IPS-18c (cell line): ENCODE measurements around the gene DNAJA3.

Experiments used
- H3K4me3 ChIP-seq: 2 replicates; pipeline ENCODE4 v1.7.0; 2013; ENCODE audit warnings: low read depth, mild to moderate bottlenecking, low read length, moderate library complexity; ENCODE audit not compliant: insufficient read depth
- H3K9me3 ChIP-seq: one replicate; pipeline ENCODE4 v1.6.1; 2013; ENCODE audit warnings: mild to moderate bottlenecking, low read length, moderate library complexity; ENCODE audit not compliant: control insufficient read depth, insufficient read depth

DNAJA3 gene

DNA sequence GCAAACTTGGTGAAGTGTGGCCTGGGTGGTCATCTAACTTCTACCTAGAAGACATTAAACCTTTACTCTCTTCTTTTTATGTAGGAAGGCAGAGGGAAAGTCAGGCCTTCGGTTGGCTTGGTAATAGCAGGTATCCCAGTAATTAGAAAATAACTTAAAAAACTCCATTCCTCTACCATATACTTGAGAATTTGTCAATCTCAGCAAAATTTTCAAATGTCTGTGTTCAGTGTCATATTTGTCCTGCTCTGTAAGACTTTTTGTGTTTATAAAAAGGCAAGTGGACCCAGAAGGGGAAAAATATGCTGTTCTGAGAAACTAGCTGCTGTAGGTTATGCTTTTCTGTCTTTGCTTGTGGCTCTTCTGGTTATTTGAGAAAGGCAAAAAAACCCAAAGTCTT lies 56.3 kb downstream of the DNAJA3 start:
- Histone ChIP-seq H3K4me3 (no peak overlapping the region), H3K9me3 (no peaks in the 10 kb centered on the region)

GRCh38 chr16:4486126-4486893 lies 60.6 kb downstream of the DNAJA3 start:
- Histone ChIP-seq H3K4me3 (no peak overlapping the region), H3K9me3 (no peaks in the 10 kb centered on the region)

DNA sequence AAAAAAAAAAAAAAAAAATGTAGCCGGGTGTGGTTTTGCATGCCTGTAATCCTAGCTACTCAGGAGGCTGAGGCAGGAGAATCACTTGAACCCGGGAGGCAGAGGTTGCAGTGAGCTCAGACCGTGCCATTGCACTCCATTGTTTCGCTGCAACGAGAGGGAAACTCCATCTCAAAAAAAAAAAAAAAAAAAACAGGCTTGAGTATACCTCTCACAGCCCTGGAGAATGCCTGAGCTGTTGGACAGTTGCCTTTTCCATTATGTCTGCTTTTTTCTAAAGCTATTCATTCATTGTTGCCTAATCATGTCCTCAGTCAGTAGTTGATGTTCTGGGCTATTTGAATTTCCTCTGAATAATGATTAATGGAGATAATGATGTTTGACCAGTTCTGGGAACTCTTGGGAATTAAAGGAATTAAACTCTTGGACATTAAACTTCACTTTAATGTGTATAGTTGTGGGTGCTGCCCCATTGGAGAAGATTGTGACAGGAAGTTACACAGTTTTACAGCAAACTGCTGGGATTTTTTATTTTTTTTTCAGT lies 62.4 kb downstream of the DNAJA3 start:
- Histone ChIP-seq H3K9me3 (no peaks in the 10 kb centered on the region), H3K4me3 (no peak overlapping the region)

DNA sequence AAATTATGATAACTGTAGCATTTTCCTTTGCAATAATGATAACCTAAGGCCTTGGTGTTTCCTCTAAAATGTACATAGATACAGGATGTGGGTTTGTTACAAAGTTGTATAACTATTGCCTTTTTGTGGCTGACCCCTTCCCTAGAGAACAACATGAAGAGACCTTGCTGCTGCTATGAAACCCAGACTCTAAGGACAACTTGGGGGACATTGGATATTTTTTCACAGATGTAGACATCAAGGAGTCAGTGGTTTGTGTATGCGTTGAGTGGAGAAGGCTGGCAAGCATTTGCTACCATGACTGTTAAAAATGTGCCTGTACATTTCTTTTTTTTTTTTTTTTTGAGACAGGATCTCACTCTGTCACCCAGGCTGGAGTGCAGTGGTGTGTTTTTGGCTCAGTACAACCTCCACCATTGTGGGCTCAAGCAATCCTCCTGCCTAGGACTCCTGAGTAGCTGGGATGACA lies 62.9 kb downstream of the DNAJA3 start:
- Histone ChIP-seq H3K9me3 (no peaks in the 10 kb centered on the region), H3K4me3 (no peak overlapping the region)

DNA sequence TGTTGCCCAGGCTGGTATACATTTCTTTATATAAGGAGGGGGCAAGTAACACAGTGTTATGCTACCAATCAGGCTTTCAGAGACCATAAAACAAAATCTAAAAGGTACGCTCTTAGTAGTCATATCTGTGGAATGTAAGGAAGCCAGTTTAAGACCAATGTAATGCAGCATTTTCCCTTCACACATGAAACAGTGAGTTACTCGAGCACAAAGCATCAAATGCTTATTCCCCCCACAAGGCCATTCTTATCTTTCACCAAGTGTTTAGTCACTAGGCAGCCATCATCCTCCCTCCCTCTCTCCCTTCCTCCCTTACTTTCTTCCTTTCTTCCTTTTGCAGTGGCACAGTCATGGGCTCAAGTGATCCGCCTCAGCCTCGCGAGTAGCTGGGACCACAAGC lies 63.4 kb downstream of the DNAJA3 start:
- Histone ChIP-seq H3K9me3 (no peaks in the 10 kb centered on the region), H3K4me3 (no peak overlapping the region)

- Histone ChIP-seq H3K9me3 (no peaks in the 10 kb centered on the region), H3K4me3 (no peak overlapping the region)
These were observed 66.2 kb downstream of the DNAJA3 start for GRCh38 chr16:4491898-4492297.

GRCh38 chr16:4494746-4495490 lies 69.2 kb downstream of the DNAJA3 start:
- H3K4me3 ChIP-seq, result no peak overlapping the region
- no peaks in the 10 kb centered on the region for H3K9me3 ChIP-seq

DNA sequence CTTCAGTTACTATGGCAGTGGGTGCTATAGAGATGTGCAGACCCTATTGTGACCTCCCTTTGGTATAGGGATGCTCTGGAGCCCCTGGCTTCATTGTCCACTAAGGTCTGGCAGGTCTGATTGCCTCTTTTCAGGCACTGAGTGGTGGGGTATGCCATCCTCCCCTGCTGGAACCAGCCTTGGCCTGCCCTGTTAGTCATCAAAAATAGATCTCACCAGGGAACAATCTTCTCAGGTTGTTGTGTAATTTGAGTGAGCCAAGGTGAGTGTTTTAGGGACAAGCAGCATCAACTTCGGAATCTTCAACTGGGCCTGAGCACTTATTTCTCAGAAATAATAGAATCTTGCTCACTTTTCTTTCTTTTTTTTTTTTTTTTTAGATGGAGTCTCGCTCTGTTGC lies 70.1 kb downstream of the DNAJA3 start:
- Histone ChIP-seq H3K9me3 (peaks cover 2% of the 10 kb centered on the region), H3K4me3 (no peak overlapping the region)

DNA sequence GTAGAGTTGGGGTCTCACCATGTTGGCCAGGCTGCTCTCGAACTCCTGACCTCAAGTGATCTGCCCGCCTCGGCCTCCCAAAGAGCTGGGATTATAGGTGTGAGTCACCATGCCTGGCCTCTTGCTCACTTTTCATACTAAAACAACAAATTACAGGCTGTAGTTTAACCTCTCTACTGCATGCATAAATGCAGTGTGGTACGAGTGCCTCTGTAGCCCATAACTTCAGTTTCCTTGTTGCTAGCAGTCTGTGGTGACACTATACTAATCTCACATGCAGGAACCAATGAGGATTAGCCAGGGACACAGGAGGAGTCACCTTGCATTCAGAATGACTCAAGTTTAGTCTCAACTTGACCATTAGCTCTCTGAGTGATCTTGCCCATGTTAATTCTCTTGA lies 70.6 kb downstream of the DNAJA3 start:
- H3K4me3 ChIP-seq, result no peak overlapping the region
- peaks cover 2% of the 10 kb centered on the region for H3K9me3 ChIP-seq

- H3K4me3 ChIP-seq, result no peak overlapping the region
- peaks cover 2% of the 10 kb centered on the region for H3K9me3 ChIP-seq
These were observed 73.0 kb downstream of the DNAJA3 start for GRCh38 chr16:4498546-4499195.

- Histone ChIP-seq H3K4me3 (no peak overlapping the region), H3K9me3 (peaks cover 2% of the 10 kb centered on the region)
These were observed 73.5 kb downstream of the DNAJA3 start for GRCh38 chr16:4499196-4499555.

DNA sequence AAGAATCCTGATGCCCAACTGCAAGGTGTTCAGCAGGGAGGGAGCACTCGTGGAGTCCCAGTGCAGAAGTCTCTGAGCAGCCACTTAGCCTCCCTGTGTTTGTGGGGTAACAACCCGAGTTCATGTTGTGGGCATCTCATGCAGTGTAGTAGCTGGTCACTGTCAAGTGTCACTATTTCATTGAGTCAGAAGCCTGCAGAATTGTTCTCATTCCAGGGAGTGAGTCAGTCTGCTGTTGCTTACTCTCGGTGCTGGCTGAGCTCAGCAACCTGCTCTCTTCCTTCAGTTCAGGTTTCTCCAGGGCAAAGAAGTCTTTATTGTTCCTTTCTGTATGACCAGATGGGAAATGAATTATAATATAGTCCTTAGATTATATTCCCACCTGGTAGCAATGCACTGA lies 74.6 kb downstream of the DNAJA3 start:
- H3K4me3 ChIP-seq, result no peak overlapping the region

DNA sequence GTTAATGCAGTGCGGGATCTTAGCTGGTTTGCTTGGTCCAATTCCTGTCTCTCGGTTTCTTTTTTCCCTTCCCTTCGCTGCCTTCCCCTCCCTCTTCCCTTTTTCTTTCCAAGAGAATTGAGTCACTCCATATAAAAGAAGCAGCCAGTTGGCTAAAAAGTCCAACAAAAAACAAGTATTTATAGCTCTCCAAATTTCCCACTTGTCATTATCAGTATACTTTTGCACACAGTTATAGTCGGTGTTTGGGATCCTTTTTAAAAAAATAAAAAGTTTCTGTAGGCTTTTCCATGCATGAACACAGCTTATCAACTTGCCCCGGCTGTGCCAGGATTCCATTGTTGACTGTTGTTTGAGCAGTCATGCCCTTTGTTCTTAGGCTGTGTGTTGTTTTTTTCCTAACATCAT lies 75.4 kb downstream of the DNAJA3 start:
- Histone ChIP-seq H3K4me3 (no peak overlapping the region), H3K9me3 (peaks cover 2% of the 10 kb centered on the region)

More for the DNA sequence above, 74.6 kb downstream of the DNAJA3 start:
- H3K9me3 ChIP-seq, result peaks cover 2% of the 10 kb centered on the region

DNA sequence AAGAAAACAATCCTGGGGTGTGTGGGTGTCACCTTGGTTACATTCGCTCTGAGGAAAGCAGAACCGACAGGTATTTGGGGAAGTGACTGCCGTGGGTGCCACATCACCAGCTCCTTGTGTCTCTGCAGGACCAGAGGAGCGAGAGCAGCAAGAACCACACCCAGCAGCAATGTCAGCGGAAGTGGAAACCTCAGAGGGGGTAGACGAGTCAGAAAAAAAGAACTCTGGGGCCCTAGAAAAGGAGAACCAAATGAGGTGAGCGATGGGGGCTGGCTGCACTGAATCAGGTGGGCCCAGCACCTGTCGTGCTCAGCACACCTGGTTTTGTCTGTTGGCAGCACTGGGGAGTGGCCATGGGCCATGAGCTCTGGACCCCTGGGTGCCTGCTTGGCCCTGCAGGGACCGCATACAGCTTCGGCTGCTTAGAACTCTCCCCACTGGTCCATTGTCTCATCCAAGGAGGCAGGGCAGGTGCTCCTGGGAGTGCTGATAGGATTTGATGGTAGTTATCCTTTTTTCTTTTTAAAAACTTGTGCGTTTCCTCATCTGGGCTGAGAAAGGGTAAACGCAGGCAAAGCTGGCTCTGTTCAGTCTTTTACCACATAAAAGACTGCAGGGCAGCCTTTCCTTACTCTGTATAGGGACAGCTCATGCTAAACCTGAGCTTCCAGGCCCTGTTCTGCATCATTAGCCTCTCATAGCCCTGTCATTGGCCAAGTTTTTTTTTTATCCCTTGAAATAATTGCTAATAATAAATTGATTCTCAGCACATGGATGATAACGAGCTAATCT lies 79.9 kb downstream of the DNAJA3 start:
- H3K4me3 ChIP-seq, result no peak overlapping the region
- peaks cover under 1% of the 10 kb centered on the region for H3K9me3 ChIP-seq
